ENCODE results near the gene CACNB4. TPM values are rescaled to one million over a fixed set of nuclear protein-coding genes. Genes with fewer than 3 reads are reported as not detected.

CACNB4 gene
- total and polyA plus RNA-seq, 10 of the 15 experiments (the other 5 are each of a cell fraction or from before 2014, with no cell fraction given): 2.0 to 21.6 (median 9.3) TPM

DNA sequence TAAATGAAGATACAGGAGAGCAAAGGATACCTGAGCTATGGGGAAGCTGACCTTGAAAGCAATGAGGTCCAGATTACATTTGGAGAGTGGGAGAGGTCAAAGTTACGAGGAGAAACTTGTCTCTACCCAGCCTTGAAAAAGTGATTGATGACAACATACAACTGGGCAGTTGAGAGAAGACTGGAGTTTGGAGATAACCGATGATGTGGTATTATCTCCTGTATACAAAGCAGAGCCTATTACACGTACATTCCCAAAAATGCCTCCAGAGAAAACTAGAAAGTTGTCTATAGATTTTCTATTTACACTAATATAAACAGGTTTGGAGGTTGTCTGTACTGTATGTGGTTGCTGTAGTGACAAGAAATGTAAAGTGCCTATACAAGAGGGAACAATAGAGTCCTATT lies 299.0 kb downstream of the CACNB4 start:
- ChIA-PET SMC1A (ENCODE audit: uncharacterized antibody, unreplicated experiment) (interaction anchor here (0.5 to 0.8 kb wide), 3 partner anchors 274 to 848 kb away, joined by 3 read pairs; no protein-coding TSS in a partner anchor), RAD21 (ENCODE audit: unreplicated experiment) (no interaction called here), CTCF (no interaction called here), POLR2A (no interaction called here)
- no peak for TF ChIP-seq FOXM1 (IDR thresholded peaks at IDR 0.05; ENCODE audit: low read depth, low read length)
- no peak for TF ChIP-seq RB1 (IDR thresholded peaks at IDR 0.05; ENCODE audit: borderline replicate concordance)
- no peak for TF ChIP-seq LARP7 (IDR thresholded peaks at IDR 0.05)
- no peak for TF ChIP-seq CHD2 (IDR thresholded peaks at IDR 0.05; ENCODE audit: borderline replicate concordance, low read depth, low read length)
- Histone ChIP-seq H2AFZ (ENCODE audit: control insufficient read depth, low read depth, low read length) (no peak overlapping the region), H3K9ac (ENCODE audit: control insufficient read depth, insufficient read depth, low read length) (no peak overlapping the region), H3K79me2 (ENCODE audit: control insufficient read depth, insufficient read depth, low read length) (no peaks in the 10 kb centered on the region), H3K4me3 (no peak overlapping the region), H3K9me3 (replicated peaks; ENCODE audit: control insufficient read depth, insufficient read depth, low read length) (no peaks in the 10 kb centered on the region; the same call in 2 of the 3 replicates), H4K20me1 (ENCODE audit: control insufficient read depth, insufficient read depth) (no peaks in the 10 kb centered on the region), H3K4me1 (ENCODE audit: control insufficient read depth, insufficient read depth, low read length) (no peaks in the 10 kb centered on the region), H3K27me3 (replicated peaks in 1 of 2; ENCODE audit: control insufficient read depth in 2 of 2, insufficient read depth in 2 of 2, low read length in 1 of 2) (no peaks in the 10 kb centered on the region), H3K4me2 (ENCODE audit: control insufficient read depth, insufficient read depth) (no peak overlapping the region), H3K27ac (ENCODE audit: control insufficient read depth, insufficient read depth) (no peak overlapping the region), H3K36me3 (ENCODE audit: control insufficient read depth in 2 of 2, insufficient read depth in 2 of 2, low read length in 1 of 2) (no peaks in the 10 kb centered on the region; a peak in 3 of 4 replicates)
- no TSS peak for BruUV-seq (replicated peaks)
- FAIRE-seq: no peak
- in situ Hi-C loops (cut with MboI): no loop called here
- intact Hi-C loops (cut with micrococcal nuclease; ENCODE audit: unreplicated experiment): no loop called here
- no peak for DNase-seq (ENCODE audit: low read depth, low spot score)
- 98% methylated on average over 3 of the region's 3 CpGs for WGBS (ENCODE audit: insufficient coverage, insufficient replicate concordance, low lambda C conversion rate, missing lambda C conversion rate)
- ATAC-seq: no peak

DNA sequence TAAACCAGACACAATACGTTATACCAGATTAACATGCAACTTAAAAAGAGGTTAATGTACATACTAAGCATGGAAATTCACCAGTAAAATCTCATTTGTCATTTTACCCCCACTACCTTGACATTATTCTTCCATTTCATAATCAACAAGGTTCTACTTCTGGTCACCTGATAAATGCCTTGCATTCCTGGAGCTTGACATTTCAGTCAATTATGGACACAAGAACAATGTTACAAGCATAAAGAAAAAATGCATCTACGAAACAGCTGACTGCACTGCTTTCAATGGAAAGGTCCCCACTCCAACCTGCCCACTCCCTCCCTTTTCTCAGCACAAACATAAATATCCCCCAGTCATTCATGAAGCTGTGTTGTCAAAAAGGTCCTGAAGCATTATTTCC lies 302.1 kb downstream of the CACNB4 start:
- ChIA-PET POLR2A (no interaction called here), CTCF (interaction anchor here (1.0 kb wide), 1 partner anchor 10 kb away, joined by 3 read pairs; no protein-coding TSS in a partner anchor), SMC1A (ENCODE audit: uncharacterized antibody, unreplicated experiment) (no interaction called here), RAD21 (ENCODE audit: unreplicated experiment) (no interaction called here)
- H3K9ac ChIP-seq (ENCODE audit: control insufficient read depth, insufficient read depth, low read length): no peak overlapping the region
- no peaks in the 10 kb centered on the region; a peak in 1 of 4 replicates for H3K36me3 ChIP-seq (ENCODE audit: control insufficient read depth in 2 of 2, insufficient read depth in 2 of 2, low read length in 1 of 2)
- no TSS peak for BruUV-seq (replicated peaks)
- no peaks in the 10 kb centered on the region; the same call in 2 of the 3 replicates for H3K9me3 ChIP-seq (replicated peaks; ENCODE audit: control insufficient read depth, insufficient read depth, low read length)
- in situ Hi-C loops (cut with MboI): no loop called here
- H3K27me3 ChIP-seq (replicated peaks in 1 of 2; ENCODE audit: control insufficient read depth in 2 of 2, insufficient read depth in 2 of 2, low read length in 1 of 2): no peaks in the 10 kb centered on the region
- no peaks in the 10 kb centered on the region for H3K79me2 ChIP-seq (ENCODE audit: control insufficient read depth, insufficient read depth, low read length)
- H3K4me3 ChIP-seq: no peak overlapping the region
- 97% methylated on average over 2 of the region's 2 CpGs for WGBS (ENCODE audit: insufficient coverage, insufficient replicate concordance, low lambda C conversion rate, missing lambda C conversion rate)
- intact Hi-C loops (cut with micrococcal nuclease; ENCODE audit: unreplicated experiment): no loop called here
- DNase-seq (ENCODE audit: low read depth, low spot score) (no peak), ATAC-seq (no peak), FAIRE-seq (peak; percentile 41)
- H3K4me2 ChIP-seq (ENCODE audit: control insufficient read depth, insufficient read depth): no peak overlapping the region
- no peak overlapping the region for H2AFZ ChIP-seq (ENCODE audit: control insufficient read depth, low read depth, low read length)
- H3K27ac ChIP-seq (ENCODE audit: control insufficient read depth, insufficient read depth): no peak overlapping the region
- H3K4me1 ChIP-seq (ENCODE audit: control insufficient read depth, insufficient read depth, low read length): no peaks in the 10 kb centered on the region
- H4K20me1 ChIP-seq (ENCODE audit: control insufficient read depth, insufficient read depth): no peaks in the 10 kb centered on the region
- TF ChIP-seq FOS (IDR thresholded peaks at IDR 0.05; ENCODE audit: borderline replicate concordance, extremely low read depth, insufficient read length) (no peak), EP300 (IDR thresholded peaks at IDR 0.05; ENCODE audit: borderline replicate concordance in 1 of 2, control insufficient read depth in 1 of 2, low read depth in 2 of 2, low read length in 2 of 2) (no peak), SRF (IDR thresholded peaks at IDR 0.05; ENCODE audit: low read depth in 2 of 2, low read length in 2 of 2) (no peak), TARDBP (IDR thresholded peaks at IDR 0.05; ENCODE audit: borderline replicate concordance) (no peak), ZNF24 (IDR thresholded peaks at IDR 0.05) (no peak), MLLT1 (IDR thresholded peaks at IDR 0.05) (no peak)
- TF ChIP-seq, protein P1, sequence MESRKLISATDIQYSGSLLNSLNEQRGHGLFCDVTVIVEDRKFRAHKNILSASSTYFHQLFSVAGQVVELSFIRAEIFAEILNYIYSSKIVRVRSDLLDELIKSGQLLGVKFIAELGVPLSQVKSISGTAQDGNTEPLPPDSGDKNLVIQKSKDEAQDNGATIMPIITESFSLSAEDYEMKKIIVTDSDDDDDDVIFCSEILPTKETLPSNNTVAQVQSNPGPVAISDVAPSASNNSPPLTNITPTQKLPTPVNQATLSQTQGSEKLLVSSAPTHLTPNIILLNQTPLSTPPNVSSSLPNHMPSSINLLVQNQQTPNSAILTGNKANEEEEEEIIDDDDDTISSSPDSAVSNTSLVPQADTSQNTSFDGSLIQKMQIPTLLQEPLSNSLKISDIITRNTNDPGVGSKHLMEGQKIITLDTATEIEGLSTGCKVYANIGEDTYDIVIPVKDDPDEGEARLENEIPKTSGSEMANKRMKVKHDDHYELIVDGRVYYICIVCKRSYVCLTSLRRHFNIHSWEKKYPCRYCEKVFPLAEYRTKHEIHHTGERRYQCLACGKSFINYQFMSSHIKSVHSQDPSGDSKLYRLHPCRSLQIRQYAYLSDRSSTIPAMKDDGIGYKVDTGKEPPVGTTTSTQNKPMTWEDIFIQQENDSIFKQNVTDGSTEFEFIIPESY (IDR thresholded peaks at IDR 0.05): no peak
- TF ChIP-seq, protein P2, sequence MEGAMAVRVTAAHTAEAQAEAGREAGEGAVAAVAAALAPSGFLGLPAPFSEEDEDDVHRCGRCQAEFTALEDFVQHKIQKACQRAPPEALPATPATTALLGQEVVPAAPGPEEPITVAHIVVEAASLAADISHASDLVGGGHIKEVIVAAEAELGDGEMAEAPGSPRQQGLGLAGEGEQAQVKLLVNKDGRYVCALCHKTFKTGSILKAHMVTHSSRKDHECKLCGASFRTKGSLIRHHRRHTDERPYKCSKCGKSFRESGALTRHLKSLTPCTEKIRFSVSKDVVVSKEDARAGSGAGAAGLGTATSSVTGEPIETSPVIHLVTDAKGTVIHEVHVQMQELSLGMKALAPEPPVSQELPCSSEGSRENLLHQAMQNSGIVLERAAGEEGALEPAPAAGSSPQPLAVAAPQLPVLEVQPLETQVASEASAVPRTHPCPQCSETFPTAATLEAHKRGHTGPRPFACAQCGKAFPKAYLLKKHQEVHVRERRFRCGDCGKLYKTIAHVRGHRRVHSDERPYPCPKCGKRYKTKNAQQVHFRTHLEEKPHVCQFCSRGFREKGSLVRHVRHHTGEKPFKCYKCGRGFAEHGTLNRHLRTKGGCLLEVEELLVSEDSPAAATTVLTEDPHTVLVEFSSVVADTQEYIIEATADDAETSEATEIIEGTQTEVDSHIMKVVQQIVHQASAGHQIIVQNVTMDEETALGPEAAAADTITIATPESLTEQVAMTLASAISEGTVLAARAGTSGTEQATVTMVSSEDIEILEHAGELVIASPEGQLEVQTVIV (IDR thresholded peaks at IDR 0.05; ENCODE audit: borderline replicate concordance, partially characterized antibody): no peak
